Liver (tissue), 9 donors: Measurements from ENCODE around the gene RBM23. TPM values are rescaled to one million over a fixed set of nuclear protein-coding genes. Genes with fewer than 3 reads are reported as not detected.
"Not testable (repeated sequence)": the region's sequence is repeated elsewhere in the genome, so short reads cannot be mapped to it uniquely, and the experiment has no call there.

Experiments
- DNase-seq: peaks from one replicate; pipeline ENCODE4 v3.0.0-alpha.2; 2017; ENCODE audit warnings: low spot score
- H3K27ac ChIP-seq, 2 donors: one replicate each; pipeline ENCODE4 v1.7.0; 2013; ENCODE audit warnings: inconsistent platforms in 2 of 2, low read length in 2 of 2, control low read depth in 1 of 2, low read depth in 1 of 2, mild to moderate bottlenecking in 1 of 2
- H3K27me3 ChIP-seq, 4 donors: one replicate each; pipeline versions ENCODE4 v1.6.1 to v1.7.0; 2013; ENCODE audit warnings: low read length in 3 of 4, inconsistent platforms in 1 of 4, mild to moderate bottlenecking in 1 of 4, moderate library complexity in 1 of 4; ENCODE audit not compliant: control insufficient read depth in 4 of 4, insufficient read depth in 4 of 4
- H3K36me3 ChIP-seq, 4 donors: one replicate each; pipeline versions ENCODE4 v1.6.1 to v1.7.0; 2013; ENCODE audit warnings: low read length in 3 of 4, mild to moderate bottlenecking in 3 of 4, low read depth in 1 of 4, moderate library complexity in 1 of 4; ENCODE audit not compliant: control insufficient read depth in 4 of 4, insufficient read depth in 3 of 4
- H3K4me1 ChIP-seq, 4 donors: one replicate each; pipeline versions ENCODE4 v1.6.1 to v1.7.0; 2013; ENCODE audit warnings: low read length in 3 of 4, mild to moderate bottlenecking in 3 of 4, moderate library complexity in 1 of 4; ENCODE audit not compliant: control insufficient read depth in 4 of 4, insufficient read depth in 4 of 4
- H3K4me3 ChIP-seq, 3 donors: one replicate each; pipeline versions ENCODE4 v1.6.1 to v1.7.0; 2013; ENCODE audit warnings: low read length in 3 of 3, control low read depth in 1 of 3, low read depth in 1 of 3, mild to moderate bottlenecking in 1 of 3
- H3K9ac ChIP-seq, 2 donors: one replicate each; pipeline ENCODE4 v1.7.0; 2013; ENCODE audit warnings: low read length in 2 of 2, mild to moderate bottlenecking in 2 of 2, moderate library complexity in 2 of 2, control low read depth in 1 of 2, low read depth in 1 of 2
- H3K9me3 ChIP-seq, 4 donors: one replicate each; pipeline versions ENCODE4 v1.6.1 to v1.7.0; 2013; ENCODE audit warnings: low read length in 3 of 4; ENCODE audit not compliant: control insufficient read depth in 4 of 4
- ATF3 ChIP-seq: IDR thresholded peaks from 2 replicates; pipeline ENCODE4 v1.6.1; 2016; ENCODE audit warnings: antibody characterized with exemption
- FOXA2 ChIP-seq: IDR thresholded peaks from 2 replicates; pipeline ENCODE4 v1.6.1; 2016; ENCODE audit warnings: antibody characterized with exemption
- GABPA ChIP-seq, 2 donors: IDR thresholded peaks in 1 of 2; conservative IDR thresholded peaks in 1 of 2; 2 replicates each; pipeline ENCODE4 v1.6.1; 2016; ENCODE audit warnings: antibody characterized with exemption in 2 of 2, mild to moderate bottlenecking in 1 of 2, moderate library complexity in 1 of 2
- HNF4G ChIP-seq: IDR thresholded peaks from 2 replicates; pipeline ENCODE4 v1.6.1; 2016; ENCODE audit warnings: antibody characterized with exemption
- JUND ChIP-seq, 2 donors: IDR thresholded peaks; 2 replicates each; pipeline ENCODE4 v1.6.1; 2016; ENCODE audit warnings: antibody characterized with exemption in 2 of 2
- MAX ChIP-seq: IDR thresholded peaks from 2 replicates; pipeline ENCODE4 v1.6.1; 2016; ENCODE audit warnings: antibody characterized with exemption
- NR2F2 ChIP-seq: IDR thresholded peaks from 2 replicates; pipeline ENCODE4 v1.6.1; 2016; ENCODE audit warnings: antibody characterized with exemption
- RAD21 ChIP-seq, 2 donors: IDR thresholded peaks; 2 replicates each; pipeline ENCODE4 v1.6.1; 2016; ENCODE audit warnings: antibody characterized with exemption in 2 of 2, mild to moderate bottlenecking in 2 of 2
- SP1 ChIP-seq: IDR thresholded peaks from 2 replicates; pipeline ENCODE4 v1.6.1; 2018; ENCODE audit warnings: antibody characterized with exemption, mild to moderate bottlenecking
- TAF1 ChIP-seq: conservative IDR thresholded peaks from 2 replicates; pipeline ENCODE4 v1.6.1; 2016; ENCODE audit warnings: antibody characterized with exemption, mild to moderate bottlenecking
- YY1 ChIP-seq: IDR thresholded peaks from 2 replicates; pipeline ENCODE4 v1.6.1; 2016; ENCODE audit warnings: antibody characterized with exemption, mild to moderate bottlenecking
- WGBS: extraction: QIAGEN DNeasy Blood & Tissue Kit; methylation state at CpG from one replicate; pipeline ENCODE4 v1.1.7; 2013; 5-methylcytosine and 5-hydroxymethylcytosine counted together
- polyA plus RNA-seq, 2 donors: library from polyadenylated mRNA; stranded (reverse) in 1 of 2; unstranded in 1 of 2; fragments of 200-250 nt in 1 of 2; fragments of >200 nt in 1 of 2; fragmentation: Nextera tagmentation in 1 of 2; extraction: Ambion mirVana in 1 of 2; gene quantifications; one replicate each; pipeline versions ENCODE4 v1.2.1 to v1.2.3, GENCODE V29; 2013 to 2015
- total RNA-seq, 2 donors: library from RNA; depleted of rRNA; stranded (reverse); fragments of >200 nt; gene quantifications; one replicate each; pipeline ENCODE4 v1.2.3, GENCODE V29; 2014
- TF ChIP-seq, protein P1 (sequence below): IDR thresholded peaks from 2 replicates; pipeline ENCODE4 v1.6.1; 2016; ENCODE audit warnings: antibody characterized with exemption, mild to moderate bottlenecking
- TF ChIP-seq, protein P2 (sequence below): IDR thresholded peaks from 2 replicates; pipeline ENCODE4 v1.6.1; 2016; ENCODE audit warnings: antibody characterized with exemption
- donor health status: healthy.
- donor health status: healthy.
- donor health status: healthy.
- donor health status: healthy.
- donor health status: healthy.

RBM23 gene
- total and polyA plus RNA-seq, 4 donors, result 22.3 to 242 (median 31.4) TPM

GRCh38 chr14:22852599-22852939 is 66.4 kb downstream of the RBM23 start:
- no peaks in the 10 kb centered on the region for H3K36me3 ChIP-seq
- no peaks in the 10 kb centered on the region for H3K27me3 ChIP-seq
- no peak overlapping the region for H3K4me3 ChIP-seq
- H3K4me1 ChIP-seq, result peaks cover 0 to 12% (median 8%) of the 10 kb centered on the region in 4 donors
- no peak for DNase-seq
- peak; percentile 20 for TF ChIP-seq FOXA2
- TF ChIP-seq GABPA (IDR thresholded peaks at IDR 0.05 in 1 of 2, conservative IDR thresholded peaks at IDR 0.05 in 1 of 2), result peak in 1 of 2 donors; percentile 17
- TF ChIP-seq, protein P1, sequence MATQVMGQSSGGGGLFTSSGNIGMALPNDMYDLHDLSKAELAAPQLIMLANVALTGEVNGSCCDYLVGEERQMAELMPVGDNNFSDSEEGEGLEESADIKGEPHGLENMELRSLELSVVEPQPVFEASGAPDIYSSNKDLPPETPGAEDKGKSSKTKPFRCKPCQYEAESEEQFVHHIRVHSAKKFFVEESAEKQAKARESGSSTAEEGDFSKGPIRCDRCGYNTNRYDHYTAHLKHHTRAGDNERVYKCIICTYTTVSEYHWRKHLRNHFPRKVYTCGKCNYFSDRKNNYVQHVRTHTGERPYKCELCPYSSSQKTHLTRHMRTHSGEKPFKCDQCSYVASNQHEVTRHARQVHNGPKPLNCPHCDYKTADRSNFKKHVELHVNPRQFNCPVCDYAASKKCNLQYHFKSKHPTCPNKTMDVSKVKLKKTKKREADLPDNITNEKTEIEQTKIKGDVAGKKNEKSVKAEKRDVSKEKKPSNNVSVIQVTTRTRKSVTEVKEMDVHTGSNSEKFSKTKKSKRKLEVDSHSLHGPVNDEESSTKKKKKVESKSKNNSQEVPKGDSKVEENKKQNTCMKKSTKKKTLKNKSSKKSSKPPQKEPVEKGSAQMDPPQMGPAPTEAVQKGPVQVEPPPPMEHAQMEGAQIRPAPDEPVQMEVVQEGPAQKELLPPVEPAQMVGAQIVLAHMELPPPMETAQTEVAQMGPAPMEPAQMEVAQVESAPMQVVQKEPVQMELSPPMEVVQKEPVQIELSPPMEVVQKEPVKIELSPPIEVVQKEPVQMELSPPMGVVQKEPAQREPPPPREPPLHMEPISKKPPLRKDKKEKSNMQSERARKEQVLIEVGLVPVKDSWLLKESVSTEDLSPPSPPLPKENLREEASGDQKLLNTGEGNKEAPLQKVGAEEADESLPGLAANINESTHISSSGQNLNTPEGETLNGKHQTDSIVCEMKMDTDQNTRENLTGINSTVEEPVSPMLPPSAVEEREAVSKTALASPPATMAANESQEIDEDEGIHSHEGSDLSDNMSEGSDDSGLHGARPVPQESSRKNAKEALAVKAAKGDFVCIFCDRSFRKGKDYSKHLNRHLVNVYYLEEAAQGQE, result no peak
- H3K9me3 ChIP-seq, result no peaks in the 10 kb centered on the region
- H3K9ac ChIP-seq, result no peak overlapping the region
- peak overlapping the region; percentile 52 for H3K27ac ChIP-seq
- WGBS, result 55% methylated on average over 2 of the region's 2 CpGs

GRCh38 chr14:22852178-22852577 is 66.8 kb downstream of the RBM23 start:
- peaks cover 0 to 12% (median 8%) of the 10 kb centered on the region in 4 donors for H3K4me1 ChIP-seq
- not testable (repeated sequence) for DNase-seq, H3K9ac ChIP-seq, H3K27ac ChIP-seq, H3K27me3 ChIP-seq, H3K36me3 ChIP-seq, H3K4me3 ChIP-seq, H3K9me3 ChIP-seq
- WGBS, result 88% methylated on average over 12 of the region's 12 CpGs

DNA sequence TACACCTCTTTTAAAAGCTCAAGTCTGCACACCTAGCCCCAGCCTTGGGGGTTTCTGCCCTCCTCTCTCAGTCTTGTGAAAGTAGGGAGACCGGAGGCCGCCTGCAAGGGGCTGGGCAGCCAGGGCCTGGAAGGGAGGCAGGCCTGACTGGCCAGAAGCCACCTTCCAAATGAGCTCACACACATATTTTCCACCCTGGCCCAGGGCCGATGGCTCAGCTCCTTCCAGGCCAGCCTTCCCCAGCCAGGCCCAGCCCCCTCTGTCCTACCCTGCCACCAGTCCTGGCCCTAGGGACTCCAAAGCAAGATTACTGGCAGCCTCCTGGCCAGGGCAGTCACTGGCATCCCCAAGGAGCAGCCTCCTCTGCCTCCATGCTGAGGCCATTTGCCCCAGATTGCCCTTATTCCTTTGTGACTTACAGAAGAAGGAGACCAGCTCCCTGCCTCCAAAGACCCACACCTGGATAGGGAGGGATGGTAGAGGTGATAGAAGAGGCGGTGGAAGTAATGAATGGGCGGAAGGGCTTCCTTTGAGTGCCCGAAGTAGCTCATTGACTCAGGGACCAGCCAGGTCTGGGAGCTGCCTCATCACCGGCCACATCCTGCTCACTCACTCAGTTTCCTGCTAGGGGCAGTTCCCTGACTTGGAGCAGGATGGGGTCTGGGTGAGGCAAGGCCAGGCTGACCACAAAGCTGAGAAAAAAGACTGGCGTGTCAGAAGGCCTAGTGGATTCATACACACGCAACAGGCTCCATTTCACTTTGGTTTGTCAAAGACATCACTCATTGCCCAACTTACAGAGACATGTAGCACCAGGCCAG is 67.8 kb downstream of the RBM23 start:
- no peaks in the 10 kb centered on the region for H3K9me3 ChIP-seq
- H3K27me3 ChIP-seq, result no peaks in the 10 kb centered on the region
- H3K4me1 ChIP-seq, result peaks cover 0 to 12% (median 8%) of the 10 kb centered on the region in 4 donors
- H3K9ac ChIP-seq, result no peak overlapping the region
- H3K4me3 ChIP-seq, result no peak overlapping the region
- no peak for DNase-seq
- H3K36me3 ChIP-seq, result no peaks in the 10 kb centered on the region
- no peak for TF ChIP-seq MAX
- TF ChIP-seq RAD21 (IDR thresholded peaks at IDR 0.05), result peak in 1 of 2 donors; percentile 7
- TF ChIP-seq JUND (IDR thresholded peaks at IDR 0.05), result peak; percentile 30 to 45
- WGBS, result 77% methylated on average over 9 of the region's 9 CpGs
- H3K27ac ChIP-seq, result peak overlapping the region; percentile 50 to 54

DNA sequence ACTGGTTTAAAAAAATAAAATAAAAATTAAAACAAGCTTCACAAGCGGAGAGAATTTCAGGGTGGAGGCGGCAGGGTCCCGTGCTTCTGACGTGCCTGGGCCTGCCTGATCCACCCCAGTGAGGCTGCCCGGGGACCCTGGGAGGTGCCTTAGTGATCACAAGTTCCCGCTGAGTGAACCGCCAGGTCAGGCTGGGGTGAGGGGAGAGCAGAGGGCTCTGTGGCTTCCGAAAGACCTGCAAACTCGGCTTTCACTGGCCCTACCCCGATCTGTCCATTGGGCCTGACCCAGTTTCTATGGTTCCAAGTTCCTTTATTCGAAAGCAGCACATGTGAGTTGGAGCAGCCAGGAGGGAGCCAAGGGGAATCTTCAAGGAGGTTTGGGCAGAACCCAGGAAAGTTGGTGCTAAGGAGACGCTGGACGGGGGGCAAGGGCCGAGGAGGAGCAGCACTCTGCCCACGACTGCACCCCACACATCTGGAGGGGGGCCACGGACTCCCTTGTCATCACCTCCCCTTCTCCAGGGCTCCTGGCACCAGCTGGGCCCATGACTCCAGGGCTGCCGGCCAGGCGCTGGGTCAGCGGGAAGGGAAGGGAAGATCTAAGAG is 69.6 kb downstream of the RBM23 start:
- Histone ChIP-seq H3K4me3 (no peak overlapping the region), H3K9me3 (no peaks in the 10 kb centered on the region), H3K36me3 (peaks cover 2 to 10% (median 4%) of the 10 kb centered on the region in 4 donors), H3K27ac (peak overlapping the region; percentile 33 to 77), H3K27me3 (no peaks in the 10 kb centered on the region), H3K9ac (no peak overlapping the region), H3K4me1 (peaks cover 0 to 12% (median 8%) of the 10 kb centered on the region in 4 donors)
- WGBS, result 81% methylated on average over 19 of the region's 19 CpGs
- no peak for DNase-seq
- TF ChIP-seq TAF1 (no peak), HNF4G (no peak), SP1 (no peak), RAD21 (IDR thresholded peaks at IDR 0.05) (no peak), NR2F2 (no peak), ATF3 (no peak), JUND (IDR thresholded peaks at IDR 0.05) (no peak), YY1 (no peak)
- TF ChIP-seq, protein P2, sequence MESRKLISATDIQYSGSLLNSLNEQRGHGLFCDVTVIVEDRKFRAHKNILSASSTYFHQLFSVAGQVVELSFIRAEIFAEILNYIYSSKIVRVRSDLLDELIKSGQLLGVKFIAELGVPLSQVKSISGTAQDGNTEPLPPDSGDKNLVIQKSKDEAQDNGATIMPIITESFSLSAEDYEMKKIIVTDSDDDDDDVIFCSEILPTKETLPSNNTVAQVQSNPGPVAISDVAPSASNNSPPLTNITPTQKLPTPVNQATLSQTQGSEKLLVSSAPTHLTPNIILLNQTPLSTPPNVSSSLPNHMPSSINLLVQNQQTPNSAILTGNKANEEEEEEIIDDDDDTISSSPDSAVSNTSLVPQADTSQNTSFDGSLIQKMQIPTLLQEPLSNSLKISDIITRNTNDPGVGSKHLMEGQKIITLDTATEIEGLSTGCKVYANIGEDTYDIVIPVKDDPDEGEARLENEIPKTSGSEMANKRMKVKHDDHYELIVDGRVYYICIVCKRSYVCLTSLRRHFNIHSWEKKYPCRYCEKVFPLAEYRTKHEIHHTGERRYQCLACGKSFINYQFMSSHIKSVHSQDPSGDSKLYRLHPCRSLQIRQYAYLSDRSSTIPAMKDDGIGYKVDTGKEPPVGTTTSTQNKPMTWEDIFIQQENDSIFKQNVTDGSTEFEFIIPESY, result no peak
